Esophagus muscularis mucosa (tissue), 4 donors: ENCODE results near the gene TK1. TPM values are rescaled to one million over a fixed set of nuclear protein-coding genes. Genes with fewer than 3 reads are reported as not detected.

Experiments
- DNase-seq: peaks from one replicate; pipeline ENCODE4 v3.0.0-alpha.2; 2017; ENCODE audit errors: extremely low spot score
- H3K27ac ChIP-seq, 4 donors: fragments of 200-600 bp; sonication (generic); replicated peaks in 1 of 4; 1 replicate in 3 of 4; 2 replicates in 1 of 4; pipeline ENCODE4 v1.5.1; 2016 to 2019; ENCODE audit warnings: mild to moderate bottlenecking in 1 of 4
- H3K27me3 ChIP-seq, 4 donors: fragments of 200-600 bp; sonication (generic); one replicate each; pipeline versions ENCODE4 v1.5.1 to v1.6.0; 2016 to 2019
- H3K36me3 ChIP-seq, 4 donors: fragments of 200-600 bp; sonication (generic); one replicate each; pipeline ENCODE4 v1.5.1; 2016 to 2019
- H3K4me1 ChIP-seq, 4 donors: fragments of 200-600 bp; sonication (generic); one replicate each; pipeline ENCODE4 v1.5.1; 2016 to 2019
- H3K4me3 ChIP-seq, 4 donors: fragments of 200-600 bp; sonication (generic); 1 replicate in 2 of 4; 2 replicates in 2 of 4; pipeline ENCODE4 v1.5.1; 2016 to 2019; ENCODE audit warnings: mild to moderate bottlenecking in 4 of 4, moderate library complexity in 1 of 4
- H3K9me3 ChIP-seq, 4 donors: fragments of 200-600 bp; sonication (generic); 1 replicate in 3 of 4; 2 replicates in 1 of 4; pipeline ENCODE4 v1.5.1; 2016 to 2019
- EP300 ChIP-seq: sonication (generic); formaldehyde crosslinking; IDR thresholded peaks from one replicate; pipeline ENCODE4 v1.6.1; 2017; ENCODE audit warnings: antibody characterized with exemption
- POLR2A ChIP-seq: fragments of 450-650 bp; IDR thresholded peaks from one replicate; pipeline ENCODE4 v1.6.1; 2017; ENCODE audit warnings: antibody characterized with exemption, moderate library complexity, mild to moderate bottlenecking, low read depth
- POLR2AphosphoS5 ChIP-seq, 2 donors: sonication (generic); formaldehyde crosslinking; IDR thresholded peaks; one replicate each; pipeline ENCODE4 v1.6.1; 2017; ENCODE audit warnings: antibody characterized with exemption in 2 of 2
- WGBS: methylation state at CpG from one replicate; pipeline ENCODE4 v1.1.5; 2018; 5-methylcytosine and 5-hydroxymethylcytosine counted together
- intact Hi-C: fragments of 100-400 bp; cut with DNase I; formaldehyde crosslinking; loops from one replicate; pipeline ENCODE4 v1.15.1; 2023
- total RNA-seq, 4 donors: library from RNA; depleted of rRNA; stranded (reverse); fragments of >200 nt; gene quantifications; one replicate each; pipeline versions ENCODE4 v1.1.0 to v1.2.1, GENCODE V29; 2016
- TF ChIP-seq, protein P1 (sequence below), 3 experiments: fragments of 200-600 bp in 2 of 3; fragments of 450-650 bp in 1 of 3; sonication (generic) in 2 of 3; IDR thresholded peaks; one replicate each; pipeline ENCODE4 v1.5.1; 2017 to 2019; ENCODE audit warnings: antibody characterized with exemption in 3 of 3, mild to moderate bottlenecking in 2 of 3, moderate library complexity in 1 of 3

The TK1 gene
- total RNA-seq, 4 donors from 2014 or later: 7.9 to 22.1 (median 14.5) TPM

DNA sequence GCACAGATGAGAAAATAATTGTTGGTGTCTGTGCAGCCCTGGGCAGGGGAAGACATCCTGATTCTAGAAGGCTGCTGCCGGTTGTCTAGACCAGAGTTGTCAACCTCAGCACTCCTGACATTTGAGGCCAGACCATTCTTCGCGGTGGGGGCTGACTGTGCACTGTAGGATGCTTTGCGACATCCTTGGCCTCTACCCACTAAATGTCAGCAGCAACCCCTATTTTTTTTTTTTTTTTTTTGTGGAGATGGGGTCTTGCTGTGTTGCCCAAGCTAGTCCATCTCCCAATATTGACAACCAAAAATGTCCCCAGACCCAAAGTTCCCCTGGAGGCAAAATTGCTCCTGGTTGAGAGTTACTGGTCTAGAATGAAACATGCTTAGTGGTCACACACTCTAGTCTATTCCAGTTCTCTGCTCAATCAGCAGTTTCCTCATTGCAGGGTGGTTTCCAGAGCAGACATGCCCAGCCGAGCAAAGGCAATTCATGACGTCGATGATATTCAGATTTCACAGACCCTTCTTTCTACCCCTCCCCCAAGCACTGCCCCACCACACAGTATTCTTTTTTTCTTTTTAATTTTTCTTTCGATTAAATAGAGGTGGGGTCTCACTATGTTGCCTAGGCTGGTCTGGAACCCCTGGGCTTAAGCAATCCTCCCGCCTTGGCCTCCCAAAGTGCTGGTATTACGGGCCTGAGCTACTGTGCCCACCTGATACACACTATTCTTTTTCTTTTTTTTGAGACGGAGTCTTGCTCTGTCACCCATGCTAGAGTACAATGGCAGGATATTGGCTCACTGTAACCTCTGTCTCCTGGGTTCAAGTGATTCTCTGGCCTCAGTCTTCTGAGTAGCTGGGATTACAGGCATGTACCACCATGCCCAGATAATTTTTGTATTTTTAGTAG is 31.7 kb downstream of the TK1 start:
- TF ChIP-seq EP300 (no peak), POLR2AphosphoS5 (IDR thresholded peaks at IDR 0.05) (no peak), POLR2A (no peak)
- TF ChIP-seq, protein P1, sequence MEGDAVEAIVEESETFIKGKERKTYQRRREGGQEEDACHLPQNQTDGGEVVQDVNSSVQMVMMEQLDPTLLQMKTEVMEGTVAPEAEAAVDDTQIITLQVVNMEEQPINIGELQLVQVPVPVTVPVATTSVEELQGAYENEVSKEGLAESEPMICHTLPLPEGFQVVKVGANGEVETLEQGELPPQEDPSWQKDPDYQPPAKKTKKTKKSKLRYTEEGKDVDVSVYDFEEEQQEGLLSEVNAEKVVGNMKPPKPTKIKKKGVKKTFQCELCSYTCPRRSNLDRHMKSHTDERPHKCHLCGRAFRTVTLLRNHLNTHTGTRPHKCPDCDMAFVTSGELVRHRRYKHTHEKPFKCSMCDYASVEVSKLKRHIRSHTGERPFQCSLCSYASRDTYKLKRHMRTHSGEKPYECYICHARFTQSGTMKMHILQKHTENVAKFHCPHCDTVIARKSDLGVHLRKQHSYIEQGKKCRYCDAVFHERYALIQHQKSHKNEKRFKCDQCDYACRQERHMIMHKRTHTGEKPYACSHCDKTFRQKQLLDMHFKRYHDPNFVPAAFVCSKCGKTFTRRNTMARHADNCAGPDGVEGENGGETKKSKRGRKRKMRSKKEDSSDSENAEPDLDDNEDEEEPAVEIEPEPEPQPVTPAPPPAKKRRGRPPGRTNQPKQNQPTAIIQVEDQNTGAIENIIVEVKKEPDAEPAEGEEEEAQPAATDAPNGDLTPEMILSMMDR (IDR thresholded peaks at IDR 0.05): no peak
- Histone ChIP-seq H3K36me3 (no peaks in the 10 kb centered on the region), H3K27me3 (no peaks in the 10 kb centered on the region), H3K4me3 (no peak overlapping the region), H3K27ac (no peak overlapping the region), H3K4me1 (peaks cover 0 to 11% (median 1%) of the 10 kb centered on the region in 4 donors), H3K9me3 (no peaks in the 10 kb centered on the region)
- no peak for DNase-seq
- 81% methylated on average over 11 of the region's 11 CpGs for WGBS
- intact Hi-C loops: no loop called here

DNA sequence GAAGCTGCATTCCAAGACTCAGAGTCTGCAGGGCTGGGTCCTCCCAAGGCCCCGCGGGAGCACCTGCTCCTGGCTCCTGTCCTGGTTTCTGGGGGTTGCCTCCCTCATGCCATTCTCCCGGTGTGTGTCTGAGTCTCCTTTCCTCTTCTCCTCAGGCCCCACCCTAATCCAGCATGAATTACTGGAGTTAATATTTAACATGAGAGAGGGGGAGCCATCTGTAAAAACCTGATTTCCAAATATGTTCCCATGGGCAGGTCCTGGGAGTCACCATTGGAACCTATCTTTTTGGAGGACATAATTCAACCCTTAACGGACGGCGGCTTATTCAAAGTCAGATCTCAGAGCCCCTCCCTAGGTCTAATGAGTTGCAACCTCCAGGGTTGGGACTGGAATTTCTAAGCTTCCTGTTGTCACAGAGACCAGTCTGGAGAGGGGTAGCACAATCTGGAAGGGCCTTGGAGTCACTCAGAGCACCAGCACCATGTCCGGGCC is 35.3 kb downstream of the TK1 start:
- intact Hi-C loops: no loop called here
- Histone ChIP-seq H3K9me3 (no peaks in the 10 kb centered on the region), H3K36me3 (no peaks in the 10 kb centered on the region), H3K4me3 (no peak overlapping the region), H3K27ac (no peak overlapping the region), H3K27me3 (no peaks in the 10 kb centered on the region), H3K4me1 (peaks cover 0 to 11% (median 4%) of the 10 kb centered on the region in 4 donors)
- 75% methylated on average over 6 of the region's 7 CpGs for WGBS
- DNase-seq: no peak
- TF ChIP-seq POLR2A (no peak), POLR2AphosphoS5 (IDR thresholded peaks at IDR 0.05) (no peak), EP300 (no peak)
- TF ChIP-seq, protein P1 (IDR thresholded peaks at IDR 0.05): no peak

- Histone ChIP-seq H3K4me3 (no peak overlapping the region), H3K27ac (no peak overlapping the region), H3K27me3 (no peaks in the 10 kb centered on the region), H3K9me3 (no peaks in the 10 kb centered on the region), H3K4me1 (peaks cover 28 to 40% (median 32%) of the 10 kb centered on the region in 4 donors), H3K36me3 (no peaks in the 10 kb centered on the region)
- WGBS: 79% methylated on average over 14 of the region's 14 CpGs
- DNase-seq: no peak
- intact Hi-C loops: no loop called here
- no peak for TF ChIP-seq POLR2A
- TF ChIP-seq, protein P1 (IDR thresholded peaks at IDR 0.05): no peak
- no peak for TF ChIP-seq EP300
- TF ChIP-seq POLR2AphosphoS5 (IDR thresholded peaks at IDR 0.05): no peak
These were observed 38.4 kb downstream of the TK1 start for GRCh38 chr17:78148286-78149016.

GRCh38 chr17:78147315-78147998 is 39.4 kb downstream of the TK1 start:
- TF ChIP-seq POLR2A: no peak
- no peak for TF ChIP-seq EP300
- TF ChIP-seq, protein P1 (IDR thresholded peaks at IDR 0.05): no peak
- no peak for TF ChIP-seq POLR2AphosphoS5 (IDR thresholded peaks at IDR 0.05)
- intact Hi-C loops: no loop called here
- Histone ChIP-seq H3K9me3 (no peaks in the 10 kb centered on the region), H3K4me3 (no peak overlapping the region), H3K36me3 (no peaks in the 10 kb centered on the region), H3K27me3 (no peaks in the 10 kb centered on the region), H3K27ac (no peak overlapping the region), H3K4me1 (peaks cover 29 to 43% (median 34%) of the 10 kb centered on the region in 4 donors)
- DNase-seq: no peak
- 67% methylated on average over 8 of the region's 8 CpGs for WGBS
